Calu3 (cell line): ENCODE measurements around the gene RHBG. TPM values are rescaled to one million over a fixed set of nuclear protein-coding genes. Genes with fewer than 3 reads are reported as not detected.

Source experiments
- BruUV-seq: library from RNA; stranded (reverse); fragments of 400-500 nt; replicated peaks from 2 replicates; lab custom pipeline; 2021; lab: Mats Ljungman, UMichigan
- CTCF ChIA-PET: fragments of 300-600 bp; sonication (Branson Sonifier 250); formaldehyde crosslinking; loops from one replicate; lab custom pipeline; 2022; ENCODE audit warnings: antibody characterized with exemption; lab: Charles Lee
- DNase-seq: peaks from one replicate; pipeline ENCODE4 v3.0.0; 2022
- H3K27ac Mint-ChIP-seq: one replicate; pipeline ENCODE4 v1.8.0; 2022; ENCODE audit warnings: mixed read lengths; ENCODE audit not compliant: unreplicated experiment
- H3K27me3 Mint-ChIP-seq: one replicate; pipeline ENCODE4 v1.8.0; 2022; ENCODE audit warnings: mixed read lengths; ENCODE audit not compliant: unreplicated experiment
- H3K36me3 Mint-ChIP-seq: one replicate; pipeline ENCODE4 v1.8.0; 2022; ENCODE audit warnings: mild to moderate bottlenecking, moderate library complexity, mixed read lengths; ENCODE audit not compliant: insufficient read depth, unreplicated experiment
- H3K4me1 Mint-ChIP-seq: one replicate; pipeline ENCODE4 v1.8.0; 2022; ENCODE audit warnings: mild to moderate bottlenecking, low read depth, mixed read lengths; ENCODE audit not compliant: unreplicated experiment
- H3K4me3 Mint-ChIP-seq: one replicate; pipeline ENCODE4 v1.8.0; 2022; ENCODE audit warnings: mild to moderate bottlenecking, low read depth, moderate library complexity, mixed read lengths; ENCODE audit not compliant: unreplicated experiment
- H3K9me3 Mint-ChIP-seq: one replicate; pipeline ENCODE4 v1.8.0; 2022; ENCODE audit warnings: low read depth, mixed read lengths; ENCODE audit not compliant: unreplicated experiment
- CTCF ChIP-seq: fragments of 200-600 bp; IDR thresholded peaks from one replicate; pipeline ENCODE4 v1.8.0; 2022; ENCODE audit warnings: antibody characterized with exemption; ENCODE audit not compliant: unreplicated experiment
- intact Hi-C: fragments of 100-400 bp; cut with micrococcal nuclease; formaldehyde crosslinking; loops from one replicate; pipeline ENCODE4 v1.10.0; 2022; ENCODE audit not compliant: unreplicated experiment
- total RNA-seq: library from RNA; stranded (reverse); gene quantifications from 2 replicates; pipeline ENCODE4 v1.2.3, GENCODE V29; 2022

Gene RHBG
- total RNA-seq, 1 experiment from 2014 or later, result 0.26 TPM

DNA sequence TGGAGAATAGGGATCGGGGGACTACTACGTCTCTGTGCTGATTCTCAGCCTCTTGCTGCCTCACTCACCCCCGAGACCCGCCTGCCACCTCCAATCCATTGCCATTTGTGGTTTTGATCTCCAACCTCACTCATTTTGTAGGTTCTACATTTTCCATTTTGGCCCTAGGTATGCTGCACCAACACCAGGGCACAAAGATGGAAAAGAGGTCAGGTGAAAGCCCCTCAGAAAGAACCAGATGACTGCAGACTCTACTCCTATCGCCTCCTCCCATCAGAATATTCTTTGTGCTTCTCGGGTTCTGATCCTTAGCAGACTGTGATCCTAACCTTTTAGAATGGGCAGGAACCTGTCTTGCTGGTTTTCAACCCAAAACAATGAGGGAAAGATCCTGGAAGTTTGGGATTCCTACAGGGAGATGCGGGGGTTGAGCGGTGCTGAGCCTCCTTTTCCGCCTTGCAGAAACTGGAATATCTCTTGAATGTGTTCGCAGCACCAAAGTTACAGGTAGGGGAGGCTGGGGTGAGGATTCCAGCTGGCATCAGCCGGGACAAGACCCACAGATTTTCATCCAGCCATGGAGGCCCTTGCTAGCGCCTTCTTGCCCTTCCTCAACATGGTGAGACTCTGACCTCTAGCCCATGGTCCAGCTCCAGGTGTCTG, 53.1 kb downstream of the RHBG start:
- Mint-ChIP-seq H3K9me3 (no peaks in the 10 kb centered on the region), H3K27me3 (peaks cover 100% of the 10 kb centered on the region), H3K36me3 (peaks cover 26% of the 10 kb centered on the region), H3K4me1 (peaks cover 36% of the 10 kb centered on the region), H3K4me3 (peak overlapping the region; percentile 76), H3K27ac (peak overlapping the region; percentile 57)
- BruUV-seq, result no TSS peak
- CTCF ChIA-PET, result interaction anchor here (0.7 to 2.8 kb wide), 5 partner anchors 9 to 37 kb away, joined by 4 to 19 read pairs (median 6); no protein-coding TSS in a partner anchor
- TF ChIP-seq CTCF, result no peak
- intact Hi-C loops, result no loop called here
- no peak for DNase-seq

GRCh38 chr1:156422602-156423091, 53.6 kb downstream of the RHBG start:
- peaks cover 30% of the 10 kb centered on the region for H3K4me1 Mint-ChIP-seq
- H3K4me3 Mint-ChIP-seq, result peak overlapping the region; percentile 76
- H3K27me3 Mint-ChIP-seq, result peaks cover 100% of the 10 kb centered on the region
- BruUV-seq, result no TSS peak
- TF ChIP-seq CTCF, result no peak
- CTCF ChIA-PET, result interaction anchor here (1.1 to 2.8 kb wide), 2 partner anchors 23 to 37 kb away, joined by 6 to 19 read pairs; no protein-coding TSS in a partner anchor
- H3K9me3 Mint-ChIP-seq, result no peaks in the 10 kb centered on the region
- H3K36me3 Mint-ChIP-seq, result peaks cover 26% of the 10 kb centered on the region
- peak overlapping the region; percentile 10 for H3K27ac Mint-ChIP-seq
- DNase-seq, result peak; percentile 31
- intact Hi-C loops, result no loop called here

GRCh38 chr1:156423422-156424352, 54.7 kb downstream of the RHBG start:
- H3K36me3 Mint-ChIP-seq, result peaks cover 26% of the 10 kb centered on the region
- H3K27ac Mint-ChIP-seq, result no peak overlapping the region
- H3K27me3 Mint-ChIP-seq, result peaks cover 100% of the 10 kb centered on the region
- BruUV-seq, result no TSS peak
- CTCF ChIA-PET, result interaction anchor here (1.1 to 2.8 kb wide), 2 partner anchors 22 to 38 kb away, joined by 6 to 19 read pairs; no protein-coding TSS in a partner anchor
- H3K4me3 Mint-ChIP-seq, result no peak overlapping the region
- intact Hi-C loops, result no loop called here
- no peak for TF ChIP-seq CTCF
- no peaks in the 10 kb centered on the region for H3K9me3 Mint-ChIP-seq
- H3K4me1 Mint-ChIP-seq, result peaks cover 25% of the 10 kb centered on the region
- no peak for DNase-seq

GRCh38 chr1:156424806-156425432, 55.9 kb downstream of the RHBG start:
- TF ChIP-seq CTCF, result no peak
- H3K36me3 Mint-ChIP-seq, result peaks cover 26% of the 10 kb centered on the region
- CTCF ChIA-PET, result interaction anchor here (1.4 kb wide), 1 partner anchor 39 kb away, joined by 4 read pairs; no protein-coding TSS in a partner anchor
- H3K27ac Mint-ChIP-seq, result no peak overlapping the region
- H3K4me1 Mint-ChIP-seq, result peaks cover 25% of the 10 kb centered on the region
- no peak overlapping the region for H3K4me3 Mint-ChIP-seq
- intact Hi-C loops, result no loop called here
- DNase-seq, result no peak
- BruUV-seq, result no TSS peak
- H3K9me3 Mint-ChIP-seq, result no peaks in the 10 kb centered on the region
- H3K27me3 Mint-ChIP-seq, result peaks cover 100% of the 10 kb centered on the region
